Measurements from ENCODE around the gene LYZL4.
A peak's percentile ranks its signal among the peaks of the same experiment; 100 is the strongest.

The LYZL4 gene

DNA sequence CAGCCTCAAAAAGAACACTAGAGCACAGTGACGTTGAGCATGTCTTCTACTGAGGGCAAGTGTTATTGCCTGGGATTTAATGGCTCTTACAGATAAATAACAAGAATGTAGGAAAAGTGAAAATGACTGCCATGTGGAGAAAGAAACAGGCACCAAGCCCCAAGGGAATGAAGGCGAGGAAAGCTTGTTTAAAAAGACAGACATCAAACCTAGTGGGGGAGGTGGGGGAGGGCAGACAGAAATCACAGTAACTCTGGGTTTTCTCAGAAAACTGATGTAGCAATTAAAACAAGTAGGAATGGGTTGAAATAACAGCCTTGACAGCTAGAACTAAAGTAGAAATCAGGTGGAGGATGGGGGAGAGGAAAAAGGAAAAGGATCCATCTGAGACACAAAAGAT, 18.4 kb upstream of the LYZL4 start:
- DNase-seq (ENCODE audit: low read depth in 1 of 2, low spot score in 1 of 2): no peak

DNA sequence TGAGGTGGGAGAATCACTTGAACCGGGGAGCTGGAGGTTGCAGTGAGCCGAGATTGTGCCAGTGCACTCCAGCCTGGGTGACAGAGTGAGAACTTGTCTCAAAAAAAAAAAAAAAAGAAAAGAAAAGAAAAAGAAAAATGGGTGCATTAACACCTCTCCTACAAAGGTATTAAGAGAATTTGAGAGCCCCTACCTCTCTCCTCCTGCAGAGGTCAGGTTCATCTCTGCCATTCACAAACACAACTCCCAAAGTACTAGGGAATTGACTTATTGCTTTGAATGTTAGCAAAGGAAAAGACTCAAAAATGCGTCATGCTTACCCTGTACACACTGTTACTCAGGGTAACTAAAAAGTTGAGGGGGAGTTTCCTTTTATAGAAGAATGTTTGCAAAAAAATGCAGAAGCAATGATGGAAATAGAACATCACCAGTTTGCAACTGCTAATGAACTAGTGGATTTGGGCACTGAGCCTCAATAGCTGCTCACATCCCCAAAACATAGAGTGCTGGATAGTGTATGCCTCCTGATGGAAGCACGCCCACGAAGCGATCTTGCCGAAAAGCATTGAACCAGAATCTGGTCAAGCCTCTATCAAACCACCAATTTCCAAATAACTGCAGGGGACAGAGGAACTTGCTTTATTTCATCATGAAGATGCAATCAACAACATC, 15.5 kb upstream of the LYZL4 start:
- no peak for DNase-seq (ENCODE audit: low read depth in 1 of 2, low spot score in 1 of 2)

DNA sequence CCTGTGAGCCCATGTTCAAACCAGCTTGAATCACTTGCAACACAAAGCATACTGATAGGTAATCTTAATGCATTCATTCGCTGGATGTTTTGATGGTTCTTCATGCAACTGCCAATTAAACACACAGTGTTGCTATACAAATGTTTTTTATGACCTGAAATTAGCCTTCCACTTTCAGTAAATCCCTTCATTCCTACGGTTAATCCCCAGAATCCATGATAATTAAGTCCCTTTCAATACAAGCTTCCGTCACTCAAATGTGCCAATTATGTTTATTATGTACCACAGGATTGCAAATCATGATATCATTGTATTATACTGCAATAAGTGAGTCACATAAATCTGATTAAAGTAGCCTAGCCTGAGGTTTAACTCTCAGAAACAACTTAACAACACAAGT, 14.5 kb upstream of the LYZL4 start:
- no peak for DNase-seq (ENCODE audit: low read depth in 1 of 2, low spot score in 1 of 2)

DNA sequence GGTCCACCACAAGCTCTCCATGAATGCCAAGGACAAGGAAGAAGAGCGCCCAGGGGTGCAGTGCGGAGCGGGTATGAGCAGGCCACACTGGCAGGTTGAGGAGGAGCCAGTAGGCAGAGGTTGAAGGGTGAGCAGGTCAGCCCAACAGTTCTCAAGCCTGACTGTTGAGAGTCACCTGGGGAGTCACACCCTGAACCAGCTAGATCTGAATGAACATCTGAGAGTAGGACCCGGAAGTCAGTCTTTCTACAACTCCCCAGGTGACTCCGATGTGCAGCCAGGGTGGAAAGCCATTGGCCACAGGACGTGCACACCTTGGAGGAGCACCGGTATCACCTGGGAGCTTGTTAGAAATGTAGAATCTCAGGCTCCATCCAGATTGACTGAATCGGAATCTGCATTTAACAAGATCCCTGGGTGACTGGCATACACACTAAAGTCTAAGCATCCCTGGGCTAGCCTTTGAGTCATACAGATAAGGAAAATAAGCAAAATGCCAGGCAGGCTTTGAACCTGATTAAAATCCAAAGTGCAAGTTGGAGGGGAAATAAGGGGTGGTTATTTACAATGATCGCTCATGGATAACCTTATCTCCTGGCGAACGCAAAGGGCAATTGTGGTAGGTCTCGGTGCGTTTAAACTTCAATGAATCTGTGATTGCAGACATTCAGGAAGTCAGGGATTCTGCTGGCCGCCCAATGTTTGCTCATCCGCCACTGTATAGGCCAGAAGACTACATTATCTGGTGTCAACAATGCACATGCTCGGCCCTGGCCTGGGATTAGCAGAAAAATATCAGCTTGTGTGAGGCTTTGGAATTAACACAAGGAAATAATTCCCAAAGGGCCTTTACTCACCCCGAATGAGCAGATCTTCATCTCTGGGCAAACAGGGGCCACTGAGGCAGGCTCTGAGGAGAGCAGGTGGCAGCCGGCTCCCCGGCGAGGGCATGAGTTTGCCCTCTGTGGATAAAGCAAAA, 11.7 kb upstream of the LYZL4 start:
- no peak for DNase-seq (ENCODE audit: low read depth in 1 of 2, low spot score in 1 of 2)

DNA sequence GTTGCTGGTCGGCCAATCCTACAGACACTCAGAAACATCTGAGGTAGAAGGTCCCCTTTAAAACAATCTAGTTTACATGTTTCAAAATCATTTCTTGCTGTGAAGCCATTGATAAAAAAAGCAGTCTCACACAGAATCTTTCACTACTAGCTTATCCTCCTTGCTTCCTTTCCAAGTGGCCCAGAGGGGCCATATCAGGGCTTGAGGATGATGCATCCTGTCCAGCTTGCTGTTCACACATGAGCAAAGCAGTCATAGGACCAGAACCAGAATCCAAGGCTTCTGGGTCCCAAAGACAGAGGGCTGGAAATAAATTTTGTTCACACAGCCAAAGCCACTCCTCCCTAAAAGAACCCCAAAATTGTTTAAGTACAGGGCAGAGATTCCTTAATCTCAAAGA, 9.2 kb upstream of the LYZL4 start:
- no peak for DNase-seq (ENCODE audit: low read depth in 1 of 2, low spot score in 1 of 2)

DNA sequence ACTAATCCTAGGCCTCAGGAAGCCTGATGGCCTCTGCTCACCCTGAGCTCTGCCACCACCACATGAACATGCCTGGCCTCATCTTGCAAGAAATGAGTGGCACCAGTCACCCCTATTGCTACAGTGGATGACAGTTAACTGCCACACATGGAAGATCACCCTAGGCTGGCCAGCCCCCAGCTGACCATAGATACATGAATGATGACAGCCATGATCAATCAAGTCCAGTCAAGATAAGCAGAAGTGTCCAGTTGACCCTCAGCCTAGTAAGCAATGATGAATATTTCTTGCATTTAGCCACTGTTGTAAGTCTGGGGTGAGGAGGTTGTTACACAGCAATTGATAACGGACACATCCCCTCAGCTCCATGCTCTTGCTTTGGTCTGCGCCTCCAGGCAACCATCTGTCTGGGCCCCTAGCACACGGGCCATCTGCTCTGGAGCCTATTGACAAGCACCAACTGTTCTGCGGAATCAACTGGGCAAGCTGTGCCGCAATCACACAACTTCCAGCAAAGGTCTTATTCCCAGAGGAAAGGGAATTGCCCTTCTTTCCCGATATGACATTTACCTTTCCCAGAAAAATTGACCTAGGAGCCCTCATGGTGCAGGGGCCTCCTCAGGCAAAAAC, 2.2 kb upstream of the LYZL4 start:
- DNase-seq (ENCODE audit: low read depth in 1 of 2, low spot score in 1 of 2): no peak

DNA sequence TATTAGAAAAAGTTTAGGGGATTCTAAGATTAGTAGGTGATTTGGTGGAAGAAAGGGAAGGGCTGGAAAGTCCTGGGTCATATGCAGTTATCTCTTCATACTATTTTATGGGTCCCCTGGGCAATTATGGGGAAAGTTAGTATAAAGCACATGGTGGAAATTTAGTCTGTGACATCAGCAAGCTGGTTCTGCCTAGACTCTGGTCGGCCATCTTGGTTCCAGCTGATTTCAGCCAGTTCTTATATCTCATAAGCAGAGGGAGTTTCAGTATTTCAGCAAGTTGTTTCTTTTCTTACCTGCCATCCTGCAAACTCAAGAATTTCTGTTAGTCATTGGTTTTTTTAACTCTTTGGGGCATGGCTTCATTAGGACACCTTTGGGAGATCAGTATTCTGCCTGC, 1.0 kb upstream of the LYZL4 start:
- DNase-seq (ENCODE audit: low read depth in 1 of 2, low spot score in 1 of 2): no peak

DNA sequence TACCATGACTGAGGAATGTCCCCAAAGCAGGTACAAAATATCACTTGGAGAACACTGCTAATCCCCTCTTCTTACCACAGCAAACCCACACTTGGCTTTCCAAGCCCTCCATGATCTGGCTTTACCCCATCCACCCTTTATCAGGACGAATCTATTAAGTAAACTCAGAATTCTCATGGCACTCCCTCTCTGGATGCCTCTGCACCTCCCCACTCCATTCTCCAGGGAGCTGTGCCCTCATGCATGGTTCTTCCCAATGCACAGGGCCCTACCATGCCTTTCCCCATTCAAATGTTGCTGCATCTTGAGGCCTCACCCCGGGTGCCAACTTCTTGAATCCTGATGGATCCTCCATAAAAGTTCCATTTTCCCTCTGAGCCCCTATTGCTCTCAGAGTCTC, 2.3 kb downstream of the LYZL4 start:
- no peak for DNase-seq (ENCODE audit: low read depth in 1 of 2, low spot score in 1 of 2)

DNA sequence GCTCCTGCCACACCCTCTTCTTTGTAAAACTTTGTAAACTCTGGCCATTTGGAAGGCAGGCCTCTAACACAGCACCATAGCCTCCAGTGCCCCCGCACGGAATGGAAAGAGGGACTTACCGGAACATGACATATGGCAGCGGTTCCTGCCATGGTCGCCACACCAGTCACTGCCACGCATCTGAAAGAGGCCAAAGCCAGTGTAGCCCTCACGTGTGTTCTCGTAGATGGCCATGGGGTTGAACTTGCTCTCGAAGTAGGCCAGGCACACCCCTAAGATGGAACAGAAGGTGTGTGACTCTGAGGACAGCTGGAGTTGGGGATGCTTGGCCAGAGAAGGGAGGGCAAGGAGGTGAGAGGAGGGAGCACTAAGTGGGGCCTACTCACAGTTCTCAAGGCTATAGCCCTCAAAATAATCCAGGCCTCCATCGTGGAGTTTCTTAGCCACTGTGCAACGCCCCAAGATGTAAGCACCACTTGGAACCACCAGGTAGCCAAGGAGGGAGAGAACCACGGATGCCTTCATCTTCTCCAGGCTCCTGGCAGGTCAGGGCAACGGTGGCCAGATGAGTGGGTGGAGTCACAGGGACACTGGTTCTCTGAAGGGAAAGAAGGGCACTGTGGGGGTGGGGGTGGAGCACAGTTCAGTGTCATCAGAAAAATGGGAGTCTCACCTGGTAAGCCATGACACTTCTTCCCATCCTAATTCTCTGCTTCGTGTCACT, 3.5 kb downstream of the LYZL4 start:
- no peak for DNase-seq (ENCODE audit: low read depth in 1 of 2, low spot score in 1 of 2)

DNA sequence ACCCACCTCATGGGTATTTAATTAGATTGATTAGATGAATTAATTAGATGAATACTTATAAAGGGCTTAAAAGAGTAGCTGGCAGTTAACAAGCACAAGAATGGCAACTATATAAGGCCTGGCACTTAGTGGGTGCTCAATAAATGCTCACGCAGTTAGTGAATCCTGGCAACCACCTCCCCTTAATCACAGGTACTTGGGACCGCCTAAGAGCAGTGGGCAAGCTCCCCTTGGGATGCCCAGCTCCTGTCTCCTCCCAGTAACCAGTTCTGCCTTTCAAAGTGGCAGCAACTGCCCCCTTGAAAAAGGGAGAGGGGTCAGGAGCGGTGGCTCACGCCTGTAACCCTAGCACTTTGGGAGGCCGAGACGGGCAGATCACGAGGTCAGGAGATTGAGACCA, 4.6 kb downstream of the LYZL4 start:
- DNase-seq (ENCODE audit: low read depth in 1 of 2, low spot score in 1 of 2): no peak

DNA sequence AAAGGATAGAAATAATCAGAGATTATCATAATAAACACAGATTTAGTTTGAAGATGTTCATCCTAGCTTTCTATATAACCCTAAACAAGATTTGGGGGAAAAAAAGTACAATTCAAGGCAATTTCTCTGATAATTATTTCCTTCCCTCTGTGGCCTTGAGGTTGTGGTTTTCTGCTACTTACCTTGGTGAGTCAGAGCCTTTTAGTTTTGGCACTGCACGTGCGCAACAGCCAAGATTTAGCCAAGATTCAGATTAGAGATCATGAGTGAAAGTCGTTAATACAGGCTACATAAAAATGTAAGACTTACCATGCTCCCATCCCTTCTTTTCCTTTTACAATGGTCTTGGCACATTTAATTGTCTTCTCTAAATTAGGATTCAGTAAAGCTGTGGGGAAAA, 6.7 kb downstream of the LYZL4 start:
- no peak for DNase-seq (ENCODE audit: low read depth in 1 of 2, low spot score in 1 of 2)

DNA sequence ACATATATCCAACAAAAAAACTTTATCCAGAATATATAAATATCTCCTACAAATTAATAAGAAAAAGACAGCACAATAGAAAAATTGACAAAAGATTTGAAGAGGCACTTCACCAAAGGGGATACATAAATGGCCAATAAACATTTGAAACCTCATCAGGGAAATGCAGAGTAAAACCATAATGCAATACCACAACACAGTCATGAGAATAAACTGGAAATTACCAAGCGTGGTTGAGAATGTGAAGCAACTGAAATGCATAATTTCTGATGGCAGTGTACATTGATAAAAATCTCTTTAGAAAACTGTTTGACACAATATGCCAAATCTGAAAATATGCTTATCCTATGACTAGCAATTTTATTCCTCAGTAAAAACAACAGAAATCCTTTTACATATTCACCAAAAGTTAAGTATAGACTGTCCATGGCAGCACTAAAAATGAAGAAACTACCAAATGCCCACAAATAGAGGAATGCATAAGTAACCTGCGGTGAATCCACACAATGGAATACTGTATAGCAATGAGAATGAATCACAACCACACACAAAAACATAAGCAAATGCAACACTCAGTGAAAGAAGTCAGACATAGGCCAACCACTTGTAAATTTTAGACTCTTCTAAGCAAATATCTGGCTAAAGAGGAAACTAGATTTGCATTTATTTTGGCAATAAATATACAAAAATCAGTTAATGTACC, 7.9 kb downstream of the LYZL4 start:
- no peak for DNase-seq (ENCODE audit: low read depth in 1 of 2, low spot score in 1 of 2)

DNA sequence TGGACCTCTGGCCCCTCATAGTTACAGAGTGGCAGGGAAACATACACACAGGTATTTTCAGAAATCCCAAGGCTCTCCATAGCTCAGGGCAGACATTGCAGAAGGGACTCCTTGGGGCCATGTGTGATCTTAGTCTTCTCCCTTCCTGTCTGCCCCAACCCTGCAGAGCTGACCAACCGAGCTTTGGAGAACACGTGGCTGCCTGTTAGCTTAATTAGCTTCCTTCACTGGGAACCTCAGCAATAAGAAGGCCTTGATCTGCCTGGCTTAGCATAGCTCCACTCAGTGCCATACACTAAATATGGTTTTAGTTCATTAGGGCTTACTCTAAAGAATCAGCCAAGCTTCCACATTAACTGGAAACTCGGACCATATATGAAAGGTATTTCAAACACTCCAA, 12.3 kb downstream of the LYZL4 start:
- DNase-seq (ENCODE audit: low read depth in 1 of 2, low spot score in 1 of 2): no peak

DNA sequence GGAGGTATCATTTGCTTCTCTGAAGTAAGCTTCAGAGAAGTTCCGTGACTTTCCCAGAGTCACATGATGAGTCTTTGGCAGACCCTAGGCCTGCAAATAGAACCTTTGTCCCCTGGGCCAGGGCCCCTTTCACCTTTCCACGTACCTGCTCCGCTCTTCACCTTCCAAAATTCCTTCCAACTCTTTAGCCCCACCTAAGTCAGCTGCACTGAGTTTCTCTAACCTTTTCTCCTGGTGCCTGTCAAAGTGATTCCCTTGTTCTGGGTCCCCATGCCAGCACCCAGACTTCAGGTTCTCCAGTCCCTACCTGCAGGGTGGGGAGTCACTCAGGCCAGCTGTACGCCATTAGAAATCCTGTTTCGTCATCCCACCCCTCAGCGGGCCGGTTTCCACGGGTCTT, 12.8 kb downstream of the LYZL4 start:
- no peak for DNase-seq (ENCODE audit: low read depth in 1 of 2, low spot score in 1 of 2)

DNA sequence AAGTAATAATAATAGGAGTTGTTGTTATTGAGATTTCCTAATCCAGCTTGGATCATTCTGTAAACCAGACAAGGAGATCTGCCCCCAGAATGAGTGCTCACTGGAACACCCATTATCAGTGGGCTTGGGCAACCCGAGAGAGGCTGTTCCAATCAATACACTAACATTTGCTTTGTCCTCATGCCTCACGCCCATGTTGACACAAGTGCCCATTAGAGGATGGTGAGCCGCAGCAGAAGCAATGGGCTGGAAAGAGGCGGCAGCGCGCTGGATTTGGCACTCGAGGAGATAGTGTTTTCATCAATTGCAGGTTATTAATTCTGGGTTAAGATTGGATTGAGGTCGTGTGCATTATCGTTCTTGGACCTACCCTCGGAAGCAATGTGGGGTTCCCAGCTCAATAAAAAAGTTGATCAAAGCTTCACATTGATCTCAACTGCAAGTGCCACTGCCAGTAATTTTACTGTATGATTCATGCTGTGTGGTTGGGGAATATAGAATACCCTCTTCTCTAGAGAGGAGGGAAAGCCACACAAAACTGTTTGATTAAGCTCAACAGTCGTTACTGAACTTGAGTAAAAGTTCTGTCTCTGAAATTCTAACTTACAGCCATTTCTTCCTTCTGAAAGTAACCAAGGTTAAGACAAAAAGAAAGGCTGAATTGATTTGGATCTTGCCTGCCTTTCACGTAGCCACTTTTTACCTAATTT, 15.7 kb downstream of the LYZL4 start:
- DNase-seq (ENCODE audit: low read depth in 1 of 2, low spot score in 1 of 2): no peak

DNA sequence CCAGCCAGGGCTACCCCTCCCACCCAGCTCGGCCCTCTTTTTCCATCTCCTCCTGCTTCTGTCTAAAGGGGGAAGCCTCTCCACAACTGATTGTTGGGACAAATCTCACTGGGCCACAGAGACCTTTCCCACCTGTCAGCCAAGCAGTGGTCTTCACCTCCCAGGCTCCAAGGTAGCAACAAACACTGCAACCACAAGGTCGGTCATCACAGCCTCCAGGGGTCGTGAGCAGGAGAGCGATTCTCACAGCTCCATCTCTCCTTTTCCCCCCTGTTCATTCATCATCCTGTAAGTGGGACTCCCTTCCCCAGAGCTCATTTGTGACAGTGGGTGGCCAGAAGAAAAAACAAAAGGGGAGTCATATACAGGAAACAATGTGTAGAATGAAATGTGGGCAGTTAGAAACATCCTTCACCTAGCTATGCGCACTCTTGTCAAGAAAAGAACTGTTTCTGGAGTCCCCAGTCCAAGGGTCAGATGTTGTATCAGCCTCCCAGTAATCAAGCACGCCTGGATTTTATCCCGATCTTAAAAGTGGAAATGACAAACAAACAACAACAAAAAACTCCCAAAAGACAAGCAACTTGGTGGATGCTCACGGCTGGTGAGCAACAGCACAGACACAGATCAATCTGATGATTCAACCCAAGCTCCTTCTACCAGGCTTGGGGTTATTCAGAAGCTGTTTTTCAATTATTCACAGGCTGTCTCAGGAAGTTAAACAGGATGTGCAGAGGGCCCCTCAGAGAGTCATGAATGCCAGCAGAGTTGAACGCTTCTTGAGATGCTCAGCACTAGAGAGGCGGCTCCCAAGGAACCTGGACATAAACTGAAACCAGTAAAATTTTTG, 22.4 kb downstream of the LYZL4 start:
- DNase-seq (ENCODE audit: low read depth in 1 of 2, low spot score in 1 of 2): peak in 1 of 2 donors; percentile 11

DNA sequence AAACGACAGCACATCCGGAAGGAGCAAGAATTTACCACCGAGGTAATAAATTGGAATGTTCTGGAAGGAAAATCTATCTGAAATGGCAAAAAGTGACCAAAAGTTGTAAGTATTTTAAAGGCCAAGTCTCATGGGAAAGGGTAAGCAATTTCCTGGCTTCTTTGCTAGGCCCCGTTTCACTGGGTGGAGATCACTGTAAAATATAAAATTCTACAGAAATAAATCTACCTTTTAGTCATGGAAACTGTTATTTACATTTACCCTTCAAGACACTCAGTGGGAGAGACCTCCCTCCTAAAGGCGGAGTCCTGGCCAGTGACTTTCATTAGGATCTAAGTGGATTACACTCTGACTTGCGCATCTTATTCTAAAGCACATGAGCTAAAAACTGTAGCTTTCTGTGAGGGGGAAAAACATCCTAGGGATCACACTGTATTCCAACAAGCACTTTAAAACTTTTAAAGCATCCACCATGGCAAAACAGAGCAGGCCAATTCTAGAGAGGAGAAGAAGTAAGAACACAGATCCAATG, 28.8 kb downstream of the LYZL4 start:
- DNase-seq (ENCODE audit: low read depth in 1 of 2, low spot score in 1 of 2): no peak

DNA sequence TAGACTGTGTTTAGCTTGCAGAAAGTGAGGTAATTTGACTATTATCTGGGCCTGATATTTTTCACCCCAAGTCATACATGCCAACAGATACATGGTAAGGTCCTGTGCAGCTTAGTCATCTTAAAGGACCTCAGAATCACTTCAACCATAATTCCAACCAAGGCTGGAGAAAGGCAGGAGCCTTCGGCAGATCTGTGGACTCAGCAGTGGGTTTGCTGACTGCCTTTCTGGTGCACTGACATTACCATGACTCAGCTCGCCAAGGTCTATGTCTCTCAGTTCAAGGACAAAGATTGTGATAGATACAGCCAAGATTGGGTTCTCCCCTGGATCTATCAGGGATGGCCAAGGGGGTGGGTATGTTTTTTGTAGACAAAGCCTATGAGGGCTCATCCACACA, 32.7 kb downstream of the LYZL4 start:
- DNase-seq (ENCODE audit: low read depth in 1 of 2, low spot score in 1 of 2): no peak

DNA sequence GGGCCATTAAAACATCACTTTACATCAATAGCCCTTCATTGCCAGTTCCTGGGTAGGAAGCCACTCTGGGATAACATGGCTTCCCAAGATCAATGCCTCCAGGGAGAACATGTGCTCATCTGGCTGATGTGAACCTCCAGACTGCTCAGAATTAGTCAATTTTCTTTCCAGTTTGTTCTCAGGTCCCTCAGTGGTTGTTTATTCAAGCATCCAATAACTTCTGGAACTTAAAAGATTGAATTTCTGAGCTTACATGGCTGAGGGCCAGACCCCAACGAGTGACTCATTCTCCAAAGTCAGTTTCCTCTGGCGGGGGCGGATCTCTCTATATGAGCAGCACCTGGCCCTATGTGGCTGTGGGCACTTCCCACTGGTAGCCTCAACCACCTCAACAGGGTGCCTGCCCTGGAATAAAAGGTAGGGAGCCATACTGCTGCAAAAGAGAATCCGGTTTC, 34.0 kb downstream of the LYZL4 start:
- peak in 1 of 2 donors; percentile 21 for DNase-seq (ENCODE audit: low read depth in 1 of 2, low spot score in 1 of 2)
